ENCODE results near the gene PPID.

- TF ChIP-seq CTCF (conservative IDR thresholded peaks at IDR 0.05; ENCODE audit: low read depth, low read length) (no peak), EZH2 (IDR thresholded peaks at IDR 0.05; ENCODE audit: low read length, unreplicated experiment) (no peak)
Observed at GRCh38 chr4:158770671-158771070, 47.5 kb upstream of the PPID start.

Measured in PC-3 (cell line).